ENCODE measurements around the gene CDKL2.

The CDKL2 gene

GRCh38 chr4:75637827-75638226 lies 7.5 kb upstream of the CDKL2 start:
- no peak for DNase-seq

- DNase-seq = no peak
These were observed 6.8 kb upstream of the CDKL2 start for GRCh38 chr4:75637176-75637575.

GRCh38 chr4:75634951-75635350 lies 4.6 kb upstream of the CDKL2 start:
- DNase-seq = no peak

- no peak for DNase-seq
These were observed 4.0 kb upstream of the CDKL2 start for GRCh38 chr4:75634281-75634680.

GRCh38 chr4:75633846-75634245 lies 3.5 kb upstream of the CDKL2 start:
- DNase-seq = peak; percentile 24

GRCh38 chr4:75630937-75631329 lies 605 bp upstream of the CDKL2 start:
- no peak for DNase-seq

GRCh38 chr4:75629239-75629638 lies 1.1 kb downstream of the CDKL2 start:
- no peak for DNase-seq

- no peak for DNase-seq
These were observed 7.3 kb downstream of the CDKL2 start for GRCh38 chr4:75623026-75623425.

- DNase-seq = no peak
These were observed 8.6 kb downstream of the CDKL2 start for GRCh38 chr4:75621715-75622114.

- DNase-seq = no peak
These were observed 18.0 kb downstream of the CDKL2 start for GRCh38 chr4:75612306-75612705.

GRCh38 chr4:75605928-75606327 lies 24.4 kb downstream of the CDKL2 start:
- no peak for DNase-seq

GRCh38 chr4:75599647-75600046 lies 30.7 kb downstream of the CDKL2 start:
- DNase-seq = peak; percentile 52

- DNase-seq = peak; percentile 61
These were observed 31.9 kb downstream of the CDKL2 start for GRCh38 chr4:75598390-75598789.

- no peak for DNase-seq
These were observed 34.3 kb downstream of the CDKL2 start for GRCh38 chr4:75596061-75596460.

- DNase-seq = no peak
These were observed 36.9 kb downstream of the CDKL2 start for GRCh38 chr4:75593393-75593792.

- peak; percentile 22 for DNase-seq
These were observed 46.3 kb downstream of the CDKL2 start for GRCh38 chr4:75584067-75584466.

- DNase-seq = no peak
These were observed 62.6 kb downstream of the CDKL2 start for GRCh38 chr4:75567725-75568124.

GRCh38 chr4:75566911-75567310 lies 63.4 kb downstream of the CDKL2 start:
- DNase-seq = no peak

GRCh38 chr4:75565481-75565880 lies 64.8 kb downstream of the CDKL2 start:
- DNase-seq = no peak

GRCh38 chr4:75564023-75564422 lies 66.3 kb downstream of the CDKL2 start:
- DNase-seq = no peak

GRCh38 chr4:75561789-75562188 lies 68.5 kb downstream of the CDKL2 start:
- DNase-seq = no peak

GRCh38 chr4:75557696-75558095 lies 72.6 kb downstream of the CDKL2 start:
- no peak for DNase-seq

GRCh38 chr4:75555294-75556164 lies 74.8 kb downstream of the CDKL2 start, which contains the start of gene ODAPH:
ODAPH (plus strand) TSS chr4:75556066; CDS start chr4:75556083, 17 bp downstream.
- DNase-seq = peak; percentile 30

- no peak for DNase-seq
These were observed 77.9 kb downstream of the CDKL2 start for GRCh38 chr4:75552452-75552851.

- DNase-seq = no peak
These were observed 81.3 kb downstream of the CDKL2 start for GRCh38 chr4:75549019-75549418.
